Stomach smooth muscle (tissue), 2 donors: ENCODE data around the gene MID1IP1.

Experiments used
- H3K27ac ChIP-seq: one replicate; pipeline ENCODE4 v1.7.0; 2013; ENCODE audit warnings: mild to moderate bottlenecking, low read length, inconsistent platforms
- H3K27me3 ChIP-seq, 2 donors: one replicate each; pipeline ENCODE4 v1.7.0; 2013; ENCODE audit warnings: low read length in 2 of 2; ENCODE audit not compliant: insufficient read depth in 2 of 2, control insufficient read depth in 1 of 2
- H3K36me3 ChIP-seq, 2 donors: one replicate each; pipeline ENCODE4 v1.7.0; 2013; ENCODE audit warnings: low read length in 2 of 2; ENCODE audit not compliant: control insufficient read depth in 2 of 2, insufficient read depth in 2 of 2
- H3K4me1 ChIP-seq: one replicate; pipeline ENCODE4 v1.7.0; 2013; ENCODE audit warnings: low read length; ENCODE audit not compliant: control insufficient read depth, insufficient read depth
- H3K4me3 ChIP-seq, 2 donors: one replicate each; pipeline ENCODE4 v1.7.0; 2013; ENCODE audit warnings: low read length in 2 of 2
- H3K9ac ChIP-seq, 2 donors: one replicate each; pipeline ENCODE4 v1.7.0; 2013; ENCODE audit warnings: low read length in 2 of 2, mild to moderate bottlenecking in 1 of 2
- H3K9me3 ChIP-seq, 2 donors: one replicate each; pipeline ENCODE4 v1.7.0; 2013; ENCODE audit warnings: low read length in 2 of 2; ENCODE audit not compliant: control insufficient read depth in 2 of 2
- donor health status: healthy.
- donor health status: Pancreatic carcinoma.

Gene MID1IP1

GRCh38 chrX:38847206-38847902, 46.1 kb downstream of the MID1IP1 start:
- Histone ChIP-seq H3K4me1 (no peaks in the 10 kb centered on the region), H3K36me3 (no peaks in the 10 kb centered on the region), H3K27me3 (peaks cover 0 to 10% of the 10 kb centered on the region in 2 donors), H3K9ac (no peak overlapping the region), H3K27ac (no peak overlapping the region), H3K4me3 (no peak overlapping the region), H3K9me3 (no peaks in the 10 kb centered on the region)

- Histone ChIP-seq H3K9ac (no peak overlapping the region), H3K27me3 (peaks cover 0 to 10% of the 10 kb centered on the region in 2 donors), H3K36me3 (no peaks in the 10 kb centered on the region), H3K4me3 (no peak overlapping the region), H3K27ac (no peak overlapping the region), H3K9me3 (no peaks in the 10 kb centered on the region), H3K4me1 (no peaks in the 10 kb centered on the region)
Measured at GRCh38 chrX:38847903-38848230, 46.6 kb downstream of the MID1IP1 start.

- Histone ChIP-seq H3K9me3 (no peaks in the 10 kb centered on the region), H3K9ac (no peak overlapping the region), H3K27ac (no peak overlapping the region), H3K4me1 (no peaks in the 10 kb centered on the region), H3K36me3 (no peaks in the 10 kb centered on the region), H3K4me3 (no peak overlapping the region), H3K27me3 (peaks cover 0 to 10% of the 10 kb centered on the region in 2 donors)
Measured at GRCh38 chrX:38848671-38849455, 47.6 kb downstream of the MID1IP1 start.

- Histone ChIP-seq H3K4me1 (no peaks in the 10 kb centered on the region), H3K9ac (no peak overlapping the region), H3K36me3 (no peaks in the 10 kb centered on the region), H3K4me3 (no peak overlapping the region), H3K9me3 (no peaks in the 10 kb centered on the region), H3K27me3 (peaks cover 0 to 10% of the 10 kb centered on the region in 2 donors), H3K27ac (no peak overlapping the region)
Measured at GRCh38 chrX:38850807-38851544, 49.7 kb downstream of the MID1IP1 start.

GRCh38 chrX:38854305-38854704, 53.0 kb downstream of the MID1IP1 start:
- H3K36me3 ChIP-seq = no peaks in the 10 kb centered on the region
- no peak overlapping the region for H3K9ac ChIP-seq
- peaks cover 0 to 4% of the 10 kb centered on the region in 2 donors for H3K27me3 ChIP-seq
- no peaks in the 10 kb centered on the region for H3K4me1 ChIP-seq
- H3K9me3 ChIP-seq = no peaks in the 10 kb centered on the region
- H3K4me3 ChIP-seq = no peak overlapping the region
- H3K27ac ChIP-seq = no peak overlapping the region
